ENCODE data around the gene MARCHF10. TPM values are rescaled to one million over a fixed set of nuclear protein-coding genes. Genes with fewer than 3 reads are reported as not detected.
A peak's percentile ranks its signal among the peaks of the same experiment; 100 is the strongest.

MARCHF10 gene
- total and polyA plus RNA-seq, 2 of the 4 experiments (the other 2 are of a cell fraction) = 0.18 to 0.74 TPM

DNA sequence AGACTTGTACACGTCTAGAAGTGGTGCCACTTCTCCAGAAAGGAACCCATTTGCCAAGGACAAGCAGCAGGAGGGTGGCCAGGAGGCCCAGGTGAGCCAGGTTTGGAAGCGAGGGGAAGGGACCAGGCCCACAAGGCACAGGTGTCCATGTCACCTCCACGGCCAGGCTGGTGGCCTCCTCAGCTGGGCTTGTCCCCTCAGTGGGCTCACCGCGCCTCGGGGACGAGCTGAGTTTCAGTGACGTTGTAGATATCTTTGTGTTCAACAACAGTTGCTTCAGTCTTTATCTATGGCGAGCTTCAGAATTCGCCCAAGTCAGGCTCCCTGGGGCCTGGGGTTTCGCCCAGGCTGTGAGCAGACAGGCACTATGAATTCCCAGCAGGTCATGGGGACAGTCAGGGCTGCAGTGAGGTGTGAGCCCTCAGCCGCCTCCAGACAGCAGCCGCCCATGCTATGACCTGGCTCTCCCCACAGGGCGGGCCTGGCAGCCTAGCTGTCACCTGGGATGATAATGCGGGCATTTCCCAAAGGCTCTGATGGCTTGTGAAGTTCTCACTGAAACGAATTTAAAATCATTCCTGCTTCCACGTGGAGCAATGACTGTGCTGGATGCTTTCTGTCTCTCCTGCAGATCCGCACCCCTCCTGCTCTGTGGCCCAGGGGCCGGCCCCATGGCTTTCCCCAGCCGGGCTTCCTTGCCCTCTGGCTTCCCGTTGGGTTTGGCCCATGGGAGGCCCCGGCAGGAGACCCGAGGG, 91.1 kb downstream of the MARCHF10 start (continued):
- no peak for TF ChIP-seq RAD21 (IDR thresholded peaks at IDR 0.05; ENCODE audit: low read length)

DNA sequence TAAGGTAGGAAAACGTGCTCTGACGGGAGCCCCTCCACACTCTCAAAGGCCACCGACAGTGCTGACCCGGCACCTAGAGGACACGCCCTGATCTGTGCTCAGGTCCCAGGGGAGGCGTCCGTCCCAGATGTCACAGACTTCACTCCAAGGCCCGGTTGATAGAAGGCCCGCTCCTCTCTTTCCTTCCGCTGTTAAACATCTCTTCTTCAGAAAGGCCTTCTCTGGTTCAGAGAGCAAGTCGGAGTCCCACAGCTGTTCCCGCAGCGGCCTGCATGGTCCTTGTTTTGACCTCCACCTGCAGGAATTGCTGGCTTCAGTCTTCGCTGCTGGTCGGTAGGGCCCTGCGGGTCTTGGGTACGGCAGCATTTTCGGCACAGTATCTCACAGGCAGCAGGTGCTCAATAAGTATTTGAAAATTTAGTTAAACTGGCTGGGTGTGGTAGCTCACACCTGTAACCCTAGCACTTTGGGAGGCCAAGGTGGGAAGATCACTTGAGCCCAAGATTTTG, 92.2 kb downstream of the MARCHF10 start:
- no peak overlapping the region for H3K4me3 ChIP-seq (ENCODE audit: insufficient read depth, low read depth, low read length)
- H3K27me3 ChIP-seq (ENCODE audit: control insufficient read depth, insufficient read depth, low read length) = no peaks in the 10 kb centered on the region
- no TSS peak for BruUV-seq (replicated peaks)
- peak overlapping the region; percentile 48 for H2AK9ac ChIP-seq (replicated peaks; ENCODE audit: low read depth, low read length, poor library complexity)
- H3K79me1 ChIP-seq (ENCODE audit: low read depth in 1 of 2, low read length in 2 of 2) = no peaks in the 10 kb centered on the region
- H3K23ac ChIP-seq (ENCODE audit: low read depth, low read length) = no peak overlapping the region
- intact Hi-C loops (cut with micrococcal nuclease) = no loop called here
- H2BK5ac ChIP-seq (ENCODE audit: low read depth, low read length, poor library complexity, severe bottlenecking) = peak overlapping the region; percentile 73
- peak overlapping the region; percentile 92 for H2BK120ac ChIP-seq (ENCODE audit: low read depth, low read length)
- no peak overlapping the region for H3K56ac ChIP-seq (ENCODE audit: extremely low read depth, insufficient read depth, low read length)
- no peak overlapping the region for H4K5ac ChIP-seq (ENCODE audit: low read depth, low read length)
- H3K36me3 ChIP-seq (ENCODE audit: control insufficient read depth, insufficient read depth, low read length) = no peaks in the 10 kb centered on the region
- DNase-seq = no peak
- TF ChIP-seq RCOR1 (IDR thresholded peaks at IDR 0.05; ENCODE audit: insufficient replicate concordance, low read length) = no peak
- TF ChIP-seq, protein P1, sequence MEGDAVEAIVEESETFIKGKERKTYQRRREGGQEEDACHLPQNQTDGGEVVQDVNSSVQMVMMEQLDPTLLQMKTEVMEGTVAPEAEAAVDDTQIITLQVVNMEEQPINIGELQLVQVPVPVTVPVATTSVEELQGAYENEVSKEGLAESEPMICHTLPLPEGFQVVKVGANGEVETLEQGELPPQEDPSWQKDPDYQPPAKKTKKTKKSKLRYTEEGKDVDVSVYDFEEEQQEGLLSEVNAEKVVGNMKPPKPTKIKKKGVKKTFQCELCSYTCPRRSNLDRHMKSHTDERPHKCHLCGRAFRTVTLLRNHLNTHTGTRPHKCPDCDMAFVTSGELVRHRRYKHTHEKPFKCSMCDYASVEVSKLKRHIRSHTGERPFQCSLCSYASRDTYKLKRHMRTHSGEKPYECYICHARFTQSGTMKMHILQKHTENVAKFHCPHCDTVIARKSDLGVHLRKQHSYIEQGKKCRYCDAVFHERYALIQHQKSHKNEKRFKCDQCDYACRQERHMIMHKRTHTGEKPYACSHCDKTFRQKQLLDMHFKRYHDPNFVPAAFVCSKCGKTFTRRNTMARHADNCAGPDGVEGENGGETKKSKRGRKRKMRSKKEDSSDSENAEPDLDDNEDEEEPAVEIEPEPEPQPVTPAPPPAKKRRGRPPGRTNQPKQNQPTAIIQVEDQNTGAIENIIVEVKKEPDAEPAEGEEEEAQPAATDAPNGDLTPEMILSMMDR (conservative IDR thresholded peaks at IDR 0.05; ENCODE audit: low read depth, low read length) = no peak
- no peak for TF ChIP-seq CHD1 (IDR thresholded peaks at IDR 0.05; ENCODE audit: low read depth, low read length)
- dilution Hi-C loops (cut with HindIII; ENCODE audit: low sequenced_read_pairs, unreplicated experiment) = no loop called here
- peak overlapping the region; percentile 73 for H2BK20ac ChIP-seq (ENCODE audit: low read depth, low read length)
- H3K4me1 ChIP-seq (ENCODE audit: control insufficient read depth, insufficient read depth, low read length) = peaks cover 12% of the 10 kb centered on the region
- no peaks in the 10 kb centered on the region for H4K20me1 ChIP-seq (ENCODE audit: insufficient read depth, low read length)
- CTCF ChIA-PET = no interaction called here
- peak overlapping the region; percentile 79 for H4K91ac ChIP-seq (ENCODE audit: insufficient read depth, low read depth, low read length)
- no peak overlapping the region; the same call in 1 of the 2 replicates for H3K14ac ChIP-seq (replicated peaks; ENCODE audit: low read depth, low read length)
- H3K4ac ChIP-seq (ENCODE audit: low read depth, low read length) = peak overlapping the region; percentile 89
- in situ Hi-C loops (cut with MboI; ENCODE audit: low sequenced_read_pairs) = no loop called here
- H3K27ac ChIP-seq (ENCODE audit: insufficient read depth, low read length) = no peak overlapping the region
- POLR2A ChIA-PET (ENCODE audit: unreplicated experiment) = interaction anchor here (0.7 kb wide), 1 partner anchor 12 kb away, joined by 3 read pairs; no protein-coding TSS in a partner anchor
- H3K9me1 ChIP-seq (ENCODE audit: insufficient read depth, low read length) = peaks cover 19% of the 10 kb centered on the region
- no peaks in the 10 kb centered on the region for H3K9me3 ChIP-seq (ENCODE audit: control insufficient read depth, insufficient read depth, low read length)
- peak overlapping the region; percentile 88 for H2AK5ac ChIP-seq (ENCODE audit: low read depth, low read length)
- no peak overlapping the region for H3K9ac ChIP-seq (ENCODE audit: low read depth, low read length)
- H2BK15ac ChIP-seq (ENCODE audit: low read depth, low read length) = peak overlapping the region; percentile 99; the same call in 2 of the 3 replicates
- ATAC-seq (ENCODE audit: low read depth) = no peak
- WGBS, 2 experiments (ENCODE audit: extremely low coverage in 2 of 2, insufficient read length in 1 of 2) = 97% methylated on average over 8 of the region's 18 CpGs; no CpG with 5 or more reads in 1 of the 2 experiments
- H3K4me2 ChIP-seq (ENCODE audit: low read depth, low read length) = no peak overlapping the region
- peak overlapping the region; percentile 41 to 89; a peak in 2 of 4 replicates for H4K8ac ChIP-seq (ENCODE audit: low read depth in 2 of 2, low read length in 2 of 2)
- no peak overlapping the region for H2AFZ ChIP-seq (replicated peaks; ENCODE audit: low read length, poor library complexity)
- H3K18ac ChIP-seq (ENCODE audit: low read depth, low read length) = no peak overlapping the region

Data from IMR-90 (cell line).